Gastrocnemius medialis (tissue), 4 donors: ENCODE data around the gene PRLH.

Experiments
- CTCF ChIP-seq, 5 experiments: fragments of 450-650 bp in 3 of 5; fragments of 200-600 bp in 2 of 5; sonication (generic) in 2 of 5; IDR thresholded peaks in 4 of 5; conservative IDR thresholded peaks in 1 of 5; 1 replicate in 4 of 5; 2 replicates in 1 of 5; pipeline ENCODE4 v1.5.1; 2016 to 2019; ENCODE audit warnings: antibody characterized with exemption in 5 of 5, mild to moderate bottlenecking in 3 of 5, moderate library complexity in 3 of 5
- POLR2A ChIP-seq, 2 donors: fragments of 450-650 bp; IDR thresholded peaks; one replicate each; pipeline ENCODE4 v1.6.1; 2017; ENCODE audit warnings: antibody characterized with exemption in 2 of 2, mild to moderate bottlenecking in 2 of 2, moderate library complexity in 2 of 2

DNA sequence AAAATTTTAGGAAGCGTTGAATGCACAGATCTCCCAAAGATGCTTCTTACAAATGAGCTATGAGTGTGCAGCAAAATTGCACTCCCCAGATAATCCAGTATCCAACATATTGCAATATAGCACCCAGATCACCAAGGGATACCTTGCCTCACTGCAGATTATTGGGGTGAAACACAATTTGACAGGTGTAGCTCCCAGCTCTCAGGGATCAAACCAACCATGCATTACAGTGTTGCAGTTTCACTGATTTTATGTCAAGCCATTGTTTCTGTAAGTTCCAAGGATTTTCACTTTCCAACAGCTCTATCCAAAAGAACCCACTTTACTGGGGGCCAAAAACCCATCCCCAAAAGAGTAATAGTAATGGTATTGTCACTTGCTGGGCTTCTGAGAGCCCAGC is 10.8 kb upstream of the PRLH start:
- no peak for TF ChIP-seq CTCF (IDR thresholded peaks at IDR 0.05 in 4 of 5, conservative IDR thresholded peaks at IDR 0.05 in 1 of 5)
- no peak for TF ChIP-seq POLR2A (IDR thresholded peaks at IDR 0.05)
